Naive thymus-derived CD8-positive, alpha-beta T cell (primary cell): ENCODE data around the gene TTC28. TPM values are rescaled to one million over a fixed set of nuclear protein-coding genes. Genes with fewer than 3 reads are reported as not detected.
"Not testable (repeated sequence)": the region's sequence is repeated elsewhere in the genome, so short reads cannot be mapped to it uniquely, and the experiment has no call there.

Experiments used
- ATAC-seq, 2 donors: fragments of 150-1000 bp; cut with Tn5 transposase in 1 of 2; sonication (Bioruptor Pico), chemical (Tn5 transposase) in 1 of 2; 1 replicate in 1 of 2; 2 replicates in 1 of 2; pipeline ENCODE4 v1.10.0; 2021; ENCODE audit warnings: mild to moderate bottlenecking in 2 of 2, moderate library complexity in 2 of 2
- POLR2A ChIA-PET: fragments of 350-600 bp; sonication (Branson Sonifier 250); formaldehyde crosslinking; loops from one replicate; lab custom pipeline; 2021; ENCODE audit warnings: antibody characterized with exemption; lab: Charles Lee
- DNase-seq, 10 donors: peaks; one replicate each; pipeline versions ENCODE4 v3.0.0 to v3.0.0-alpha.2; 2020 to 2022
- H3K27ac Mint-ChIP-seq, 10 donors: one replicate each; pipeline ENCODE4 v1.8.0; 2020 to 2022; ENCODE audit warnings: mild to moderate bottlenecking in 10 of 10, mixed read lengths in 10 of 10, moderate library complexity in 4 of 10, inconsistent platforms in 1 of 10
- H3K27me3 Mint-ChIP-seq, 5 donors: one replicate each; pipeline ENCODE4 v1.8.0; 2021 to 2022; ENCODE audit warnings: mixed read lengths in 5 of 5
- H3K36me3 Mint-ChIP-seq, 3 donors: one replicate each; pipeline ENCODE4 v1.8.0; 2020 to 2022; ENCODE audit warnings: mixed read lengths in 3 of 3, mild to moderate bottlenecking in 2 of 3, inconsistent platforms in 1 of 3
- H3K4me1 Mint-ChIP-seq, 4 donors: one replicate each; pipeline ENCODE4 v1.8.0; 2021 to 2022; ENCODE audit warnings: mixed read lengths in 4 of 4
- H3K4me3 Mint-ChIP-seq, 10 donors: one replicate each; pipeline ENCODE4 v1.8.0; 2020 to 2022; ENCODE audit warnings: mild to moderate bottlenecking in 10 of 10, mixed read lengths in 10 of 10, moderate library complexity in 6 of 10, inconsistent platforms in 1 of 10
- H3K9me3 Mint-ChIP-seq, 9 donors: one replicate each; pipeline ENCODE4 v1.8.0; 2020 to 2022; ENCODE audit warnings: mixed read lengths in 9 of 9, mild to moderate bottlenecking in 3 of 9, inconsistent platforms in 1 of 9, moderate library complexity in 1 of 9
- polyA plus RNA-seq, 3 donors: library from polyadenylated mRNA; unstranded; fragments of 300-500 nt; fragmentation: Illumina TruSeq; gene quantifications; one replicate each; pipeline ENCODE4 v1.2.3, GENCODE V29; 2021
- total RNA-seq, 8 experiments: library from RNA in 2 of 8; stranded (reverse) in 2 of 8; gene quantifications; one replicate each; pipeline ENCODE4 v1.2.3 and lab custom pipeline; 2021 to 2026

TTC28 gene
- total and polyA plus RNA-seq, 5 experiments from 2014 or later: 0.44 to 6.4 (median 1.3) TPM

DNA sequence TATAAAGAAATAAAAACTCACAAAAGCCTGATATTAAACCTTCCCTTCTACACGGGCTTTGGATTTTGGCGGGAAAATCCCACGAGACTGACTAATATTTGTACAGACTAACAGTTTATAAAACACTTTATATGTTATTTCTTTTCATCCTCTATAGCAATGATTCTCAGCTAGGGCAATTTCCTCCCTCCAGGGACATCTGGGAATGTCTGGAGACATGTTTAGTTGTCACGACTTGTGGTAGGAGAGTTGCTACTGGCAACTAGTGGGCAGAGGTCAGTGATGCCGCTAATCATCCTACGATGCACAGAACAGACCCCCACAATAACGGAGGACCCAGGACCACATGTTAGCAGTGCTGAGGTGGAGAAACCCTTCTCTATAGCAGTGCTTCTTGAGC is 455.8 kb downstream of the TTC28 start:
- DNase-seq (no peak), ATAC-seq (no peak)
- H3K9me3 Mint-ChIP-seq: no peaks in the 10 kb centered on the region
- H3K4me1 Mint-ChIP-seq: no peaks in the 10 kb centered on the region
- H3K27ac Mint-ChIP-seq: no peak overlapping the region
- POLR2A ChIA-PET: no interaction called here
- peaks cover 0 to 3% (median 0%) of the 10 kb centered on the region in 5 donors for H3K27me3 Mint-ChIP-seq
- no peaks in the 10 kb centered on the region for H3K36me3 Mint-ChIP-seq
- H3K4me3 Mint-ChIP-seq: no peak overlapping the region

DNA sequence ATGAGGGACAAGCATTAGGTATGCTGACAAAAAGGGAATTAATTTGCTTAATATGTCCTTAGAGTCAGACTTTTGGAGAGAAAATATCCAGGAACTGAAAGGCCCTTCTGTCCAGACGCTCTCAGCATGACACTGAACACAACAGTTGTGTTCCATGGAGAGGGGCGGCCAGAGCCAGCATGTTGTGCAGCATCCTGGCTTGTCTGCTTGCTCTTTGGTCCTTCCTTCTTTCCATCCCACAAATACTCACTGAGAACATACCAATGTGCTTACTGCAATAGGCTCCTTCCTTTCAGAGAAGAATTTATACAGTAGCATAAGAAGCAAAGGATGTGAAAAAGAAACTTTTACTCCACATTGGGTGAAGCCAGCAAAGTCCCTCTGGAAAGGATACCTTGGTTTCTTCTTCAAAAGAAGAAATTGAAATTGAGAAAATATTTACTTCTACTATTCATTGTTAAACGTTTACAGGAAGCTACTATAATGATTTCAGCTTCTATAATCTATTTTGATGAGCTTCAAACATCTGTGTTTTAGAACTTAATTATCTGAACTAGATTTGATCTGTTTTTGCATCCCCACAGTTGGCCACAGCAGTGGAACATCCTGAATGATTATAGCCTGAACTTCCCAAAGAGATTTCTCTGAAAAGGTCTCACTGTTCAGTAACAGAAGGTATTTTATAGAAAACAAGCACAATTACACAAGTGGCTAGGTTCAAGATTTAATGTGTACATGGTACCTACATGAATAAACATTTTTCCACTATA is 456.5 kb downstream of the TTC28 start:
- Mint-ChIP-seq H3K36me3 (no peaks in the 10 kb centered on the region), H3K9me3 (no peaks in the 10 kb centered on the region), H3K27me3 (peaks cover 0 to 3% (median 0%) of the 10 kb centered on the region in 5 donors), H3K4me3 (no peak overlapping the region), H3K27ac (no peak overlapping the region), H3K4me1 (no peaks in the 10 kb centered on the region)
- ATAC-seq (no peak), DNase-seq (no peak)
- POLR2A ChIA-PET: no interaction called here

GRCh38 chr22:28222571-28222970 is 457.1 kb downstream of the TTC28 start:
- H3K4me1 Mint-ChIP-seq: no peaks in the 10 kb centered on the region
- POLR2A ChIA-PET: no interaction called here
- H3K27me3 Mint-ChIP-seq: no peaks in the 10 kb centered on the region
- no peaks in the 10 kb centered on the region for H3K9me3 Mint-ChIP-seq
- DNase-seq (no peak), ATAC-seq (no peak)
- no peak overlapping the region for H3K27ac Mint-ChIP-seq
- no peaks in the 10 kb centered on the region for H3K36me3 Mint-ChIP-seq
- H3K4me3 Mint-ChIP-seq: no peak overlapping the region

DNA sequence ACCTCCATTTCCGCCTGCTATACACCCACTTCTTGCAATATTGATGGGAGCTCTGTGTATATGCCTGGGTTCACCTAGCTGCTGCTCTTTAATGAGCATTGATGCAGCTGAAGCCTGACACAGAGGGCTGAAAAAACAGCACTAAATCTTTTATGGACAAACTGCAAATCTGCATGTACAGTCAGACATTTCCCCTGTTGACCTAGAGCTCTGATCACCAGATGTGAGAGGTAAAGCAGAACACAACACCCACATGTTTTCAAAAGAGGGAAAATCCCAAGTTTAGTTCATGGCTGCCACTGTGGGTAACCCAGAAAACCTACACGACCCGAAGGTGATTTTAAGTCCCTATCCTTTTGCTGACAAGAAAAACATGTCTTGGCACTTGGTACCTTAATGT is 457.6 kb downstream of the TTC28 start:
- Mint-ChIP-seq H3K36me3 (no peaks in the 10 kb centered on the region), H3K27me3 (no peaks in the 10 kb centered on the region), H3K27ac (no peak overlapping the region), H3K4me1 (no peaks in the 10 kb centered on the region), H3K9me3 (no peaks in the 10 kb centered on the region), H3K4me3 (no peak overlapping the region)
- no peak for ATAC-seq
- POLR2A ChIA-PET: no interaction called here
- DNase-seq: no peak

GRCh38 chr22:28220626-28221363 is 458.8 kb downstream of the TTC28 start:
- no peaks in the 10 kb centered on the region for H3K4me1 Mint-ChIP-seq
- H3K27ac Mint-ChIP-seq: no peak overlapping the region
- ATAC-seq: no peak

GRCh38 chr22:28217277-28217676 is 462.4 kb downstream of the TTC28 start:
- DNase-seq: no peak
- H3K27ac Mint-ChIP-seq: no peak overlapping the region
- H3K9me3 Mint-ChIP-seq: peaks cover 0 to 8% (median 0%) of the 10 kb centered on the region in 9 donors
- H3K36me3 Mint-ChIP-seq: peaks cover 0 to 2% (median 0%) of the 10 kb centered on the region in 3 donors
- POLR2A ChIA-PET: no interaction called here
- ATAC-seq: no peak
- no peak overlapping the region for H3K4me3 Mint-ChIP-seq
- no peaks in the 10 kb centered on the region for H3K27me3 Mint-ChIP-seq
- H3K4me1 Mint-ChIP-seq: peaks cover 0 to 4% (median 1%) of the 10 kb centered on the region in 4 donors

More at GRCh38 chr22:28220626-28221363, 458.8 kb downstream of the TTC28 start:
- Mint-ChIP-seq H3K9me3 (no peaks in the 10 kb centered on the region), H3K36me3 (no peaks in the 10 kb centered on the region), H3K27me3 (no peaks in the 10 kb centered on the region), H3K4me3 (no peak overlapping the region)
- DNase-seq: no peak
- POLR2A ChIA-PET: no interaction called here

DNA sequence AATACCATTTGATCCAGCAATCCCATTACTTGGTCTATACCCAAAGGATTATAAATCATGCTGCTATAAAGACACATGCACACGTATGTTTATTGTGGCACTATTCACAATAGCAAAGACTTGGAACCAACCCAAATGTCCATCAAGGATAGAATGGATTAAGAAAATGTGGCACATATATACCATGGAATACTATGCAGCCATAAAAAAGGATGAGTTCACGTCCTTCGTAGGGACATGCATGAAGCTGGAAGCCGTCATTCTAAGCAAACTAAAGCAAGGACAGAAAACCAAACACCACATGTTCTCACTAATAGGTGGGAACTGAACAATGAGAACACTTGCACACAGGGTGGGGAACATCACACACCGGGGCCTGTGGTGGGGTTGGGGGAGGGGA is 464.9 kb downstream of the TTC28 start:
- H3K36me3 Mint-ChIP-seq: peaks cover 0 to 11% (median 9%) of the 10 kb centered on the region in 3 donors
- H3K27me3 Mint-ChIP-seq: peaks cover 0 to 10% (median 0%) of the 10 kb centered on the region in 5 donors
- H3K27ac Mint-ChIP-seq: peak overlapping the region in 1 of 10 donors; percentile 24
- H3K9me3 Mint-ChIP-seq: peaks cover 0 to 30% (median 12%) of the 10 kb centered on the region in 9 donors
- H3K4me3 Mint-ChIP-seq, ATAC-seq, POLR2A ChIA-PET, H3K4me1 Mint-ChIP-seq, DNase-seq: not testable (repeated sequence)

DNA sequence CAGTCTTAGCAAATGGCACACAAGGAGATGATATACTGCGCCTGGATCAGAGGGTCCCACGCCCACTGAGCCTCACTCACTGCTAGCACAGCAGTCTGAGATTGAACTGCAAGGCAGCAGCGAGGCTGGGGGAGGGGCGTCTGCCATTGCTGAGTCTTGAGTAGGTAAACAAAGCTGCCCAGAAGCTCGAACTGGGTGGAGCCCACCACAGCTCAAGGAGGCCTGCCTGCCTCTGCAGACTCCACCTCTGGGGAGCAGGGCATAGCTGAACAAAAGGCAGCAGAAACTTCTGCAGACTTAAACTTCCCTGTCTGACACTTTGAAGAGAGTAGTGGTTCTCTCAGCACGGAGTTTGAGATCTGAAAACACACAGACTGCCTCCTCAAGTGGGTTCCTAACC is 470.2 kb downstream of the TTC28 start:
- POLR2A ChIA-PET, DNase-seq, H3K4me1 Mint-ChIP-seq, ATAC-seq, H3K27ac Mint-ChIP-seq, H3K4me3 Mint-ChIP-seq: not testable (repeated sequence)
- Mint-ChIP-seq H3K9me3 (peaks cover 0 to 34% (median 12%) of the 10 kb centered on the region in 9 donors), H3K36me3 (peaks cover 0 to 11% (median 9%) of the 10 kb centered on the region in 3 donors), H3K27me3 (peaks cover 0 to 10% (median 0%) of the 10 kb centered on the region in 5 donors)

DNA sequence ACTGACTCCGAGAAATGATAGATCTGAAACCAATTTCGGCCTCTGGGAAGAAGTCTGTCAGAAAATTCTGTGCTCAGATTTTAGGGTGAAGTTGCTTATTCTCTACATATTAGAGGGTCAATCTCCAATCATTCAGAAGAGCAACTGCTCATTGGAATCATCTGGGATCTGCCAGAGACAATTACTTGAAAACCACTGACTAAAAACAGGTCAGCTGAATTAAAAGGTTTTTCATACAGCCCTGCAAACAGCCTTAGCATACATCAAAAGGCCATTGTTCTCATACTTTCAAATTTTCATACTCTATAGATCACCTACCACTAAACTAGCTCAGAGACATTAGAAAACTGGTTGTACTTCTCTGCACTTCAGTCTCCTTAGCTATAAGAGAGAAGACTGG is 470.9 kb downstream of the TTC28 start:
- POLR2A ChIA-PET: no interaction called here
- no peak overlapping the region for H3K4me3 Mint-ChIP-seq
- H3K27me3 Mint-ChIP-seq: peaks cover 0 to 10% (median 0%) of the 10 kb centered on the region in 5 donors
- H3K9me3 Mint-ChIP-seq: peaks cover 0 to 29% (median 12%) of the 10 kb centered on the region in 9 donors
- peaks cover 0 to 3% (median 0%) of the 10 kb centered on the region in 4 donors for H3K4me1 Mint-ChIP-seq
- ATAC-seq (no peak), DNase-seq (no peak)
- H3K27ac Mint-ChIP-seq: no peak overlapping the region
- peaks cover 0 to 11% (median 9%) of the 10 kb centered on the region in 3 donors for H3K36me3 Mint-ChIP-seq

DNA sequence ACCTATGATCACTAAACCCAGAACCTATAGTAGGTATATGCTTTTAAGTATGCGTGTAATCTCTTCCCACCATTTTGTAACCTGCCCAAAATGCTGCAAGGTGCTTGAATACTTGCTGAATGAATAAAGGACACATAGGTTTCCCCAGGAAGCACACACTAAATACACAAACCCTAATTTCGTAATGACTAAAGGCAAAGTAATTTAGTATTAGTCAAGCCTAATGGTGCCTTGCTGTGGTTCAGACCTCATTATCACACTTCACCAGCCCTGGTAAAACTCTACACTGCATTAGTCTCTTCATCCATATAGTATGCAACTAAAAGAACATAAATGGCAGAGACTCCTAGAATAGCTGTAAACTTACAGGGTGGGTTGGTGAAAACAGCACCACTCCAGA is 471.6 kb downstream of the TTC28 start:
- H3K4me3 Mint-ChIP-seq: no peak overlapping the region
- no peak for DNase-seq
- H3K4me1 Mint-ChIP-seq: peaks cover 0 to 3% (median 0%) of the 10 kb centered on the region in 4 donors
- H3K9me3 Mint-ChIP-seq: peaks cover 0 to 28% (median 12%) of the 10 kb centered on the region in 9 donors
- no peak for ATAC-seq
- peaks cover 0 to 11% (median 9%) of the 10 kb centered on the region in 3 donors for H3K36me3 Mint-ChIP-seq
- POLR2A ChIA-PET: no interaction called here
- no peak overlapping the region for H3K27ac Mint-ChIP-seq
- peaks cover 0 to 10% (median 0%) of the 10 kb centered on the region in 5 donors for H3K27me3 Mint-ChIP-seq

- POLR2A ChIA-PET: no interaction called here
- H3K4me1 Mint-ChIP-seq: peaks cover 0 to 3% (median 0%) of the 10 kb centered on the region in 4 donors
- ATAC-seq: no peak
- H3K27ac Mint-ChIP-seq: no peak overlapping the region
- no peak for DNase-seq
- peaks cover 0 to 11% (median 9%) of the 10 kb centered on the region in 3 donors for H3K36me3 Mint-ChIP-seq
- peaks cover 0 to 28% (median 12%) of the 10 kb centered on the region in 9 donors for H3K9me3 Mint-ChIP-seq
- peaks cover 0 to 10% (median 0%) of the 10 kb centered on the region in 5 donors for H3K27me3 Mint-ChIP-seq
- H3K4me3 Mint-ChIP-seq: no peak overlapping the region
Measured at GRCh38 chr22:28207281-28208030, 472.2 kb downstream of the TTC28 start.

DNA sequence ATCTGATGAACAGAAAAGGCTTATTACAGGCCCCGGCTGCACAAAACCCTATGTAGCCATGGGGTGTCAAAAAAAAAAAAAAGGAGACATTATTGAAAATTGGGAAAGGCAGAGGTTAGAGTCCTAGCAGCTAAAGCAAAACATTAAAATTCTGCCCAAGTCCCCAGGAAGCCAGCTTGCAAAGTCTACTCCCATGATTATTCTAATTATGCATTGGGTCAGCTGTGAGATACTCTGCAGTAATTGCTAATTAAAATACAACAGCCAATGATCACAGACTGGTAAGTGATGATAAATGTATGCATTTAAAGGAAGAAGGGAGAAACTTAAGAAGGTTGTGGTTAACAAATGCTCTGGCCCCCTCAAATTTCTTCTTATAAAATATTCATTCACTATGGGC is 473.7 kb downstream of the TTC28 start:
- POLR2A ChIA-PET: no interaction called here
- peaks cover 0 to 11% (median 0%) of the 10 kb centered on the region in 3 donors for H3K36me3 Mint-ChIP-seq

More for the DNA sequence above, 473.7 kb downstream of the TTC28 start:
- no peak for DNase-seq
- no peak overlapping the region for H3K27ac Mint-ChIP-seq
- H3K9me3 Mint-ChIP-seq: peaks cover 0 to 14% (median 6%) of the 10 kb centered on the region in 9 donors
- peaks cover 0 to 5% (median 0%) of the 10 kb centered on the region in 5 donors for H3K27me3 Mint-ChIP-seq
- no peak for ATAC-seq
- H3K4me3 Mint-ChIP-seq: no peak overlapping the region
- peaks cover 0 to 3% (median 0%) of the 10 kb centered on the region in 4 donors for H3K4me1 Mint-ChIP-seq
